Measurements from ENCODE around the gene BYSL. TPM values are rescaled to one million over a fixed set of nuclear protein-coding genes. Genes with fewer than 3 reads are reported as not detected.

BYSL gene
- total RNA-seq, 1 donor from 2014 or later = 11.5 TPM

GRCh38 chr6:41943456-41943855 lies 22.2 kb downstream of the BYSL start:
- no peak for DNase-seq (ENCODE audit: low spot score)
- Histone ChIP-seq H4K20me1 (ENCODE audit: low read depth) (peaks cover 14% of the 10 kb centered on the region), H3K4me2 (no peak overlapping the region), H3K79me2 (ENCODE audit: low read depth) (no peaks in the 10 kb centered on the region), H3K9ac (no peak overlapping the region), H3K4me3 (no peak overlapping the region), H3K27me3 (peaks cover 9% of the 10 kb centered on the region), H3K36me3 (no peaks in the 10 kb centered on the region), H3K27ac (no peak overlapping the region), H3K4me1 (peaks cover 26% of the 10 kb centered on the region), H3K9me3 (ENCODE audit: low read depth) (no peaks in the 10 kb centered on the region), H3F3A (ENCODE audit: low read depth) (peaks cover 38% of the 10 kb centered on the region), H2AFZ (replicated peaks) (no peak overlapping the region)
- H3K27ac Mint-ChIP-seq = no peak overlapping the region
- TF ChIP-seq, protein P1, sequence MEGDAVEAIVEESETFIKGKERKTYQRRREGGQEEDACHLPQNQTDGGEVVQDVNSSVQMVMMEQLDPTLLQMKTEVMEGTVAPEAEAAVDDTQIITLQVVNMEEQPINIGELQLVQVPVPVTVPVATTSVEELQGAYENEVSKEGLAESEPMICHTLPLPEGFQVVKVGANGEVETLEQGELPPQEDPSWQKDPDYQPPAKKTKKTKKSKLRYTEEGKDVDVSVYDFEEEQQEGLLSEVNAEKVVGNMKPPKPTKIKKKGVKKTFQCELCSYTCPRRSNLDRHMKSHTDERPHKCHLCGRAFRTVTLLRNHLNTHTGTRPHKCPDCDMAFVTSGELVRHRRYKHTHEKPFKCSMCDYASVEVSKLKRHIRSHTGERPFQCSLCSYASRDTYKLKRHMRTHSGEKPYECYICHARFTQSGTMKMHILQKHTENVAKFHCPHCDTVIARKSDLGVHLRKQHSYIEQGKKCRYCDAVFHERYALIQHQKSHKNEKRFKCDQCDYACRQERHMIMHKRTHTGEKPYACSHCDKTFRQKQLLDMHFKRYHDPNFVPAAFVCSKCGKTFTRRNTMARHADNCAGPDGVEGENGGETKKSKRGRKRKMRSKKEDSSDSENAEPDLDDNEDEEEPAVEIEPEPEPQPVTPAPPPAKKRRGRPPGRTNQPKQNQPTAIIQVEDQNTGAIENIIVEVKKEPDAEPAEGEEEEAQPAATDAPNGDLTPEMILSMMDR (IDR thresholded peaks at IDR 0.05) = no peak
- H3K9me3 Mint-ChIP-seq = no peaks in the 10 kb centered on the region
- H3K4me1 Mint-ChIP-seq = peaks cover 25% of the 10 kb centered on the region
- H3K4me3 Mint-ChIP-seq = no peak overlapping the region
- H3K27me3 Mint-ChIP-seq (ENCODE audit: insufficient read depth, low read depth) = peaks cover 12% of the 10 kb centered on the region
- no peaks in the 10 kb centered on the region for H3K36me3 Mint-ChIP-seq

DNA sequence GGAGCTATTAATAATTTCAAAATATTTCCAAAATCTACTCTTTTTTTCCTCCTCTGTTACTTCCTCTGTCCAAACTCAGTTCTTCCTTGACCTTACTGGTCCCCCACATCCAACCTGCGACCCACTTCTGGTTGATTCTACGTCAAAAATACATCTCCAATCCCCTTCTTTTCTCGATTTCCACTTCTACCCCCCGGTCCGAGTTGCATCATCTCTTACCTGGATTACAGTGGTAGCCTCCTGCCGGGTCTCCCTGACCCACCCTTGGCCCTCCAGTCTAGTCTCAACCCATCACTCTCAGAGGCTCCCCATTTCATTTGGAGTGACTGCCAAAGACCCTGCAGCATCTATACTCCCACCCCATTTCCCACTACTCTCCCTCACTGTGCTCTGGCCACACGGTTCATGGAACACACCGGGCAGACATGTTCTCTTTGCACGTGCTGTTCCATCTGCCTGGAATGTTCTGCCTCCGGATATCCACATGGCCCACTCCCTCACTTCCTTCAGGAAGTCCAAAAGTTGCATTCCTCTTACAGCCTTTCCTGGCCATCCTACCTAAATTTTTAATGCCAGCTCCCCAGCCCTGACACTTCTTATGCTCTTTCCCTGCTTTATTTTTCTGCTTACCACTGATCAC lies 26.4 kb downstream of the BYSL start:
- Histone ChIP-seq H3K36me3 (no peaks in the 10 kb centered on the region), H3K27me3 (no peaks in the 10 kb centered on the region), H3K79me2 (ENCODE audit: low read depth) (no peaks in the 10 kb centered on the region), H3K9ac (no peak overlapping the region), H3K4me1 (no peaks in the 10 kb centered on the region), H3K4me2 (no peak overlapping the region), H3K4me3 (no peak overlapping the region), H3F3A (ENCODE audit: low read depth) (peaks cover 2% of the 10 kb centered on the region), H3K27ac (no peak overlapping the region), H4K20me1 (ENCODE audit: low read depth) (no peaks in the 10 kb centered on the region), H3K9me3 (ENCODE audit: low read depth) (no peaks in the 10 kb centered on the region), H2AFZ (replicated peaks) (no peak overlapping the region)
- H3K27me3 Mint-ChIP-seq (ENCODE audit: insufficient read depth, low read depth) = peaks cover 2% of the 10 kb centered on the region
- no peaks in the 10 kb centered on the region for H3K4me1 Mint-ChIP-seq
- no peaks in the 10 kb centered on the region for H3K36me3 Mint-ChIP-seq
- no peak for DNase-seq (ENCODE audit: low spot score)
- TF ChIP-seq, protein P1 (IDR thresholded peaks at IDR 0.05) = no peak
- TF ChIP-seq EZH2 (IDR thresholded peaks at IDR 0.05) (no peak), EZH2phosphoT487 (IDR thresholded peaks at IDR 0.05) (no peak)
- H3K27ac Mint-ChIP-seq = no peak overlapping the region
- H3K4me3 Mint-ChIP-seq = no peak overlapping the region
- no peaks in the 10 kb centered on the region for H3K9me3 Mint-ChIP-seq

DNA sequence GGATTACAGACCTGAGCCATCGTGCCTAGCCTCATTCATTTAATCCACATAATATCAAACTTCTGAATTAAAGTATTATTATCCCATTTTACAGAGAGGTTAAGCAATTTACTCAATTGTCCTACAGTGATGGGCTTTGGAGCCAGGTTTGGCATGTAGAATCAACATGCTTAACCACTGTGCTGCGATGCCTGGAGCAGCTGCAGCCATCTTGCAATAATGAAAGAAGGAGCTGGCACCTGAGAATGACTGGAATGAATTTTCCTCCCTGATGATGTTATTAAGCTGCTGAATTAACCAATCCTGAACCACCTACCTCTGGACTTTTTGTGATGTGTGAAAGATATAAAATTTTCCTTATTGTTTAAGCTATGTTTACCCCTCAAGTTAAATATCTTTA lies 33.4 kb downstream of the BYSL start:
- Histone ChIP-seq H3K4me1 (no peaks in the 10 kb centered on the region), H3K36me3 (no peaks in the 10 kb centered on the region), H3F3A (ENCODE audit: low read depth) (no peaks in the 10 kb centered on the region), H3K4me2 (no peak overlapping the region), H3K9ac (no peak overlapping the region), H2AFZ (replicated peaks) (no peak overlapping the region), H3K27ac (no peak overlapping the region), H3K27me3 (no peaks in the 10 kb centered on the region), H4K20me1 (ENCODE audit: low read depth) (no peaks in the 10 kb centered on the region), H3K79me2 (ENCODE audit: low read depth) (no peaks in the 10 kb centered on the region), H3K4me3 (no peak overlapping the region), H3K9me3 (ENCODE audit: low read depth) (no peaks in the 10 kb centered on the region)
- H3K4me3 Mint-ChIP-seq = no peak overlapping the region
- H3K27ac Mint-ChIP-seq = no peak overlapping the region
- DNase-seq (ENCODE audit: low spot score) = no peak
- H3K9me3 Mint-ChIP-seq = no peaks in the 10 kb centered on the region
- H3K4me1 Mint-ChIP-seq = no peaks in the 10 kb centered on the region
- TF ChIP-seq, protein P1 (IDR thresholded peaks at IDR 0.05) = no peak
- TF ChIP-seq EZH2phosphoT487 (IDR thresholded peaks at IDR 0.05) (no peak), EZH2 (IDR thresholded peaks at IDR 0.05) (no peak)
- H3K36me3 Mint-ChIP-seq = no peaks in the 10 kb centered on the region
- peaks cover 2% of the 10 kb centered on the region for H3K27me3 Mint-ChIP-seq (ENCODE audit: insufficient read depth, low read depth)
